HG03558 (cell line): ENCODE results near the gene NT5C3B.
"Not testable (repeated sequence)": the region's sequence is repeated elsewhere in the genome, so short reads cannot be mapped to it uniquely, and the experiment has no call there.

Source experiments
- ATAC-seq: cut with Tn5 transposase; IDR thresholded peaks from one replicate; pipeline ENCODE4 v1.9.1; 2021; ENCODE audit warnings: moderate number of reproducible peaks; ENCODE audit not compliant: unreplicated experiment; ENCODE audit errors: extremely low read depth

The NT5C3B gene

GRCh38 chr17:41844971-41845370, 8.9 kb upstream of the NT5C3B start:
- no peak for ATAC-seq

- ATAC-seq, result not testable (repeated sequence)
These were observed 4.7 kb upstream of the NT5C3B start for GRCh38 chr17:41840781-41841180.

GRCh38 chr17:41839448-41839847, 3.4 kb upstream of the NT5C3B start:
- not testable (repeated sequence) for ATAC-seq

- ATAC-seq, result no peak
These were observed 1.9 kb upstream of the NT5C3B start, which contains the start of gene KLHL10 for GRCh38 chr17:41837761-41838538. Gene KLHL10 (plus strand): TSS chr17:41837825. CDS start chr17:41837933, 108 bp downstream.

GRCh38 chr17:41836550-41837196, 641 bp upstream of the NT5C3B start:
- ATAC-seq, result no peak

- no peak for ATAC-seq
These were observed 725 bp downstream of the NT5C3B start for GRCh38 chr17:41835214-41835799.

GRCh38 chr17:41829961-41830360, 6.1 kb downstream of the NT5C3B start:
- ATAC-seq, result not testable (repeated sequence)

- no peak for ATAC-seq
These were observed 10.7 kb downstream of the NT5C3B start for GRCh38 chr17:41825175-41825845.

GRCh38 chr17:41824086-41824485, 11.9 kb downstream of the NT5C3B start:
- ATAC-seq, result no peak

- ATAC-seq, result no peak
These were observed 12.5 kb downstream of the NT5C3B start for GRCh38 chr17:41823580-41823979.

- ATAC-seq, result no peak
These were observed 12.9 kb downstream of the NT5C3B start for GRCh38 chr17:41823141-41823524.

- ATAC-seq, result no peak
These were observed 13.6 kb downstream of the NT5C3B start for GRCh38 chr17:41822216-41823140.

GRCh38 chr17:41821776-41822175, 14.3 kb downstream of the NT5C3B start:
- no peak for ATAC-seq

GRCh38 chr17:41818024-41818423, 18.0 kb downstream of the NT5C3B start:
- no peak for ATAC-seq

- ATAC-seq, result no peak
These were observed 19.3 kb downstream of the NT5C3B start for GRCh38 chr17:41816637-41817320.

- no peak for ATAC-seq
These were observed 21.8 kb downstream of the NT5C3B start for GRCh38 chr17:41814195-41814594.

- no peak for ATAC-seq
These were observed 22.3 kb downstream of the NT5C3B start for GRCh38 chr17:41813699-41814124.

- no peak for ATAC-seq
These were observed 22.8 kb downstream of the NT5C3B start for GRCh38 chr17:41813152-41813680.
